GM18526 (cell line): ENCODE measurements around the gene SMAD2.

Experiments
- POLR2A ChIP-seq: IDR thresholded peaks from 3 replicates; pipeline ENCODE4 v1.6.1; 2011; ENCODE audit not compliant: insufficient read length; ENCODE audit errors: extremely low read depth

SMAD2 gene

DNA sequence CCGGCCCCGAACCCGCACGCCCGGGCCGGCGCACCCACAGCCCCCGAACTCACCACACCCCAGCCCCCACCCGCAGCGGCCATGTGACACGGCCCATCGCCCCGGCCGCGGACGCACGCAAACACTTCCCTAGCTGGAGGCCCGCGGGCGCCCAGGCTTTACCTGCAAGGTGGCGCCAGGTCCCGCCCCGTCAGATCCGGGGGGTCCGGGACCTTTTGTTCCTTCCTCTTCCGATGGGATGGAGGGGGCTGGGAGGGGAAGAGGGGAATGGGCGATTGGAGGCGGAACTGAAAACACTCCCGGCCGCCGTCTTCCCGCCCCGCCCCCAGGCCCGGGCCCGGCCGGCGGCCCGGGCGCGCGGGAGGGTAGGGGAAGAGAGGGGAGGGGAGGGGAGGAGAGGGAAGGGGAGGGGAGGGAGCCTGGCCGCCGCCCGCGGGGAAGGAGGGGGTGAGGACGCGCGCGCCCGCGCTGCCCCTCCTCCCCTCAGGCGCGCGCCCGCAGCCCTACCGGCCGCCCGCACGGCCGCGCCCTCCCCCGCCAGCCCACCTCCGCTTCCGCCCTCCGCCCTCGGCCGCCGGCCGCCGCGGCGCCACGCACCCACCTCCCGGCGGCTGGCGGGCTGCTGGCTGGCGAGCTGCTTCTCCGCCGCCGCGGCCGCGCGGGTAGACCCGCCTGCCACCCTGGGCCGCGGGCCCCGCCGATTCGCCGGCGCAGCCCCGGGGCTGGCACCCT lies at the start of gene SMAD2:
SMAD2 (minus strand) TSS at position 461 of the 732 bp plus-strand sequence. CDS start 33,903 bp downstream, outside the sequence.
- peak; percentile 34 for TF ChIP-seq POLR2A

DNA sequence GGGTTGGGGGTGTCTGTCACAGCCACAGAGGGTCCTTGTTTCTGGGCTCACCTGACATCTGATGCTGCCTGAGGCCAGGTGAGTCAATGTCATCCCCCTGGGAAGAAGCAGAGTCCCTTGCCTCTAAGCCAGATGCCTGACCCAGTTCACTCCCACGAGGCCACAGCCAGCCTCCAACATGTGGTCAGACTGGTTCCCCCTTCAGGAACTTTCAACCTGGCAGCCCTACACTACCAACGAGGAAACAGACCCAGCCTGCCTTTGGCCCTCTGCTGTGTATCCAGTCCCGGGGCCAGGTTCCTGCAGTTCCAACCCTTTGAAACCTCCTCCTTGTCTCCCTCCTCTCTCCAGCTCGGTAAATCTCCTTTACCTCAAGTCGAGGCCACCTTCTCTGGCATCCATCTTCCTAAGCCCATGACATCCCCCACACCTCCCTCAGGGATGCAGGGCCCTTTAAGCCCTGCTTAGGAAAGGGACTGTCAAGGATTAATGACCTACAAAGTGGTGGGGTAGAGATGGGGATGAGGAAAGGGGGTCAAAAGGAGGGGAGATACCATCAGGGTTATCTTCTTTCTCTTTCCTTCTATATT lies 49.2 kb upstream of the SMAD2 start:
- TF ChIP-seq POLR2A: no peak

DNA sequence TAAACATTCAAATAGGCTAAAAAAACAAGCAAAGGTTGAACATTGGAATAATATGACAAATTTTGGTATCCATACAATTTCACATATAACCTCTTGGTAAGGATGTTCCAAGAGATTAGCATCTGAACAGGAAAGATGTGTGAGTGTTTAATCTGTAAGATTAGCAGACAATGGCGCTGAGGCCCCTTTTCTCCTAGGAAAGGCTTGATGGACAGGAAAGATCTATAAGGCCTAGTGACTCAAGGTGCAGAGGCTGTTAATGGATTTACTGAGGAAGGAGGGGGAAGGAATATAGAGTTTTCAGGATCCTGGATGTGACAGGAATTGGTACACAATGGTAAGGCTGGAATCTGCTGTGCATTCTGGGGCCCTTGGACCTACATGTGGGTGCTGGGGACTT lies 48.1 kb upstream of the SMAD2 start:
- no peak for TF ChIP-seq POLR2A

DNA sequence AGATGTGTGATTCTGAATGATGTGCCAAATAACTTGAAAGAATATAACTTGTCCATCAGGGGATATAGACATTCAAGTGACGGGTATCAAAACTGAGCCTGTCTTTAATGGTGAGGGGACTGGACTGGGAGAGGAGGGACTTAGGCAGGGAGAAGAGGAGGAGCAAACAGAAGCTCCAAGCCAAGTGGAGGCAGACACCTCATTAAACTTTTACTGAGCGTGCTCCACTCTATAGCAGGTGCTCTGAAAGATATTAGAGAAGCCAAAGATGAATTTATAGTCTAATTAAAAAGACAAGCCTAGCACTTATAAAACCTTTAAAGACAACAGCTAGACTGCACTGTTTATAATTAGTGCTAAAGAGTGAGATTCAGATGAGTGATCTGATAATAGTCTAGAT lies 47.7 kb upstream of the SMAD2 start:
- TF ChIP-seq POLR2A: no peak

DNA sequence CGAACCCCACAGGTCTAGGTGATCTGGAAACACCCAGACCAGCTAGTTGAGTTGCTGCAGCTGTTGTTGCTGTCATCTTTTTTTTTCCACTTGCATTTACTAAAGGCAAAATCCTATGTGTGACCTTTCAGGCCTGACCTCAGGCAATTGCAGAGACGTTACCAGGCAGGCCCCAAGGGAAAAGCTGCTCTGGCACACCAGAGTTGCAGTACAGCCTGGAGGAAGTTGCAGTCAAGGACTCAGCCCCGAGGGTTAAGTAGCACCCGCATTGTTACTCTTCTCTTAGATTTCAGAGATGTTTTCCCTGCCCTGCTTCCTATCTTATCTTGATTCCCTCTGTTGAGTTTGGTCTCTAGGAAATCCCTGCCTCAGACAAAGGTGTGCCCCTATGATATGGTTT lies 45.2 kb upstream of the SMAD2 start:
- no peak for TF ChIP-seq POLR2A

DNA sequence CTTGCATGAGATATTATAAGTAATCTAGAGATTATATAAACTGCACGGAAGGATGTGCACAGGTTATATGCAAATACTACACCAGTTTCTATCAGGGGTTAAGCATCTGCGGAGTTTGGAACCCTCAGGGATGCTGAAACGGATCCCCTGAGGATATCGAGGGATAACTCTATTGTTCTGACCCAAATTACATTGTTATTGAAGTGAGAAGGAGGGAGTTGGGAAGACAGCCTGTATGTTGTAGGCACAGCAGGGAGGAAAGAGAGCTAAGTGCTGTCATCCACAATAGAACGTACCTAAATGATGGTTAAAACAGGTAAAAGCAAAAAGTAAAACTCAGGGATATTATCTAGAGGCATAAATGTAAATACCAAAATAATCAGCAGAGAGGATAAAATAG lies 44.6 kb upstream of the SMAD2 start:
- TF ChIP-seq POLR2A: no peak

DNA sequence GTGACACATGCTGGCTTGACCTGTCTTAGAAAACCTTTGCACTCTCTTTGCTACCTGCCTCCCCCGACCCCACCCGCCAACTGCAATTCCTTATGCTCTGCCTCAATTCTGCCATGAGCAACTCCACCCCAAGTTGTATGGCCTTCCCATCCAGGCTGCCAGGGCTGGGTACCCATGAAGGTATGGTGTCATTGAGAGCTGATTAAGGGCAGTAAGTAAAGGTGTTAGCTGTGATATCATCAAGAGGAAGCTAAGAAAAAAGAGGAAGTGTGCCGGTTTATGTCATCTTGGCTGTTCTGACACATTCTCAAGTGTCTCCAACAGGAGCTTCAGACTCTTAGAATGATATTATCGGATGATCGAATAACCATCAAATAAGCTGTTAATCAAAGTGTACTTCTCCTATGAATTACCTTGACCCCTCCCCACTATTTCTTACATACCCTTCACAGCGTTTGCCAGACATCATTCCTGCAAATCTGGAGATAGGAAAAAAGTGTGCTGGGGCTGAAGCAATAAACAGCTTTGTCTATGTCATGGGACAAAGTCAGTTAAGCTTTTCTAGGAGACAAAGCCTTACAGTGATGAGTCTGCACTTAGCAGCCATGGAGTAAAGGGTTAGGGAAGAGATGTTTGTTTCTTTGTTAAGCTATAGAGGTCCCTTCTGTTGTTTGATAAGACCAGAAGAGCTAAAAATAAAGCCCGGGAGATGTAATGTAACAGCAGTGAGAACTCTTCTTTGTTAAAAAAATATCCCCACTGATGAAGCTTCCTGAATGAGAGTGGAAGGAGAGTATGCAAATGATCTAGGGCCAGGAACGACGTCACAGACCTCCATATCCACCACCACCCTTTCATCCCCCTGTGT lies 40.4 kb upstream of the SMAD2 start:
- no peak for TF ChIP-seq POLR2A

DNA sequence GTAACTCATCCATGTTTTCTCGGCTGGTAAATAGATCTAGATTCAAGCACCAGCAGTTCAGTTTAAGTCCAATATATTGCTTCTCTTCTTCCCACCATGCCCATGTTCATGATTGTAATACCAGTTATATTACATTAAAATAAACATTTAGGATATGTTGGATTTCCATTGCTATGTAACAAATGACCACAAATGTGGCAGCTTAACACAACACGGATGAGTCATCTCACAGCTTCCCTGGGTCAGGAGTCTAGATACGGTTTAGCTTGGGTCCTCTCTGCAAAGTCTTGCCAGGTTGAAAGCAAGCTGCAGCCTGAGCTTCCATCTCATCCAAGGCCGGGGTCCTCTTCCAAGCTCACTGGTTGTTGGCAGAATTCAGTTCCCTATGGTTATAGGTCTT lies 39.4 kb upstream of the SMAD2 start:
- TF ChIP-seq POLR2A: no peak

DNA sequence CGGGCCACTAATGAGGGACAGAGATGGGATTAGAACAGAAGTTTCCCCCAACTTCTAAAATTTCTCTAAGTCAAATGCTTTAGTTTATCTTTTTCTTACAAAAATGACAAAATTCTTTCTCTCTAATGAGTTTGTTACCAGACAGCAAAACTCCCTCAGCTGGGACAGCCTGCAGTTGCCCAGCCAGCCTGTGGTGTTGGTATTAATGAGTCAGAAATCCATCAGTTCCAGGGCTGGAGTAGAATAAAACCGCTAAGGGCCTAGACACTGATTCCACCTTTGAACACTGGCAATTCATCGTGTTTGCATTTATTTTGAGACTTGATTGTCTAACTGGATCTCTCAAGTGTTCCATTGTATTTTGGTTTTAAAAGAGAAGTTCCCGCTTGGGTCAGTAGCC lies 38.3 kb upstream of the SMAD2 start:
- TF ChIP-seq POLR2A: no peak

DNA sequence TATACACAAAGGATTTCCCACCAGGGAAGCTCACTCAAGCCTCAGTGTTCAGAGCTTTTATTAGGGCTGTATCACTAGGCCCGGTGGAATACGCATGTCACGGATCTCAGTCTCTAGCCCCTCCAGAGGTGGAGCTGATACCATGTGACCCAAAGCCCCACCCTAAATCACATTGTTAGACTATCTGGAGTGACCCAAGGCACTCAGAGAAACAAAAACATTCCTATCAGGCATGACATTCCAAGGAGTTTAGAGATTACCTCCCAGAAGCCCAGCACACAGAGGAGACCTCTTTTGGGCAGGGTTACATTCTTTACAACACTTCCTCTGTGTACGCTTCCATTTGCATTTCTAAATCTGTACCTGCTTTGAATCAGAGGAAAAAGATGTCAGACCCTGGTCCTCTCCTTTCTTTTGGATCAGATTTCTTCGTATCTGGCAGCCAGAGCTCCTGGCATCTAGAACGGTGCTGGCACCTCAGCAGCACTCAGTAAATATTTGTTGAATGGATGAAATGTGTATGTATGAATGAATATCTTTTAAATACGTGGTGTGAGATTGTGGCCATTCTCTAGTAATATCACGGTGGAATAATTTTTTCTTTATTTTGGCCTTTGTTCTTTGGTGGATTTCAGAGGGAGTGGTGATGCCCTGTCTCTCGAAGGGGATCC lies 37.7 kb upstream of the SMAD2 start:
- no peak for TF ChIP-seq POLR2A

DNA sequence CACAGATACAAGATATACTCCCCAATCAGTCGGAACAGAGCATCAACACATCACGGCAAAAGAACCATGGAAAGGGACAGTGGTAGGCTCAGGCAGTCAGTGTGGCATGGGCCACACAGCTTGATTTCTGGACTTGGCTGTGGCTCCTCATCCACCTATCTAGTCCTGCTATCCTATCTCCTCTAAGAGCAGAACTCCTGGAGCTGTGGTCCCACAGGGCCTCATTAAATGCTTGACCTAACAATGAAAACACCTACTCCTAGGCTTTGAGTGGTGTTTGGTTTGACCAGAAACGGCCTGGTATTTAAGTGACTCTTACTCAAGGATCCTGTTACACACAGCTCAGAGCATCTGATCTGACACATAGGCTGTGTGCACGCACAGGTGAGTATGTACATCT lies 33.6 kb upstream of the SMAD2 start:
- TF ChIP-seq POLR2A: no peak

DNA sequence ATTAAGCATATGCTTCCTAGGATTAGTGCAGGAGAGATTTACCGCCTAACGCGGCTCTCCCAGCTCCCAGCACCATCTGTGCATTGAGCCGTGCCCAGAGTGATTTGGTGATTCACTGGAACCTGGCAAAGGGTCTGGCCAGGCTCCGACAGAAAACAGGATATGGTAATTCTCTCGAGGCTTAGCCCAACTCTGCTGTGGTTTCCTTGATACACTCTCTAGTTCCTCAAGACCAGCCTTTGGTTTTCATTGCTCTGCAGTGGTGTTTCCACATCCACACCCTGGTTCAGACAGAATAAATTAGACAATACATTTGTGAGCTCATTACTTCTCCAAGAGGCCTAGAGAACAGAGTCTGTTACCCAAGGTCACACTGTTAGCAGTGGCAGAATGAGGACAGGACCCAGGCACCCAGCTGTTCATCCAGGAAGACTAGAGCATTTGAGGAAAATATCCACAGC lies 23.0 kb upstream of the SMAD2 start:
- TF ChIP-seq POLR2A: no peak

DNA sequence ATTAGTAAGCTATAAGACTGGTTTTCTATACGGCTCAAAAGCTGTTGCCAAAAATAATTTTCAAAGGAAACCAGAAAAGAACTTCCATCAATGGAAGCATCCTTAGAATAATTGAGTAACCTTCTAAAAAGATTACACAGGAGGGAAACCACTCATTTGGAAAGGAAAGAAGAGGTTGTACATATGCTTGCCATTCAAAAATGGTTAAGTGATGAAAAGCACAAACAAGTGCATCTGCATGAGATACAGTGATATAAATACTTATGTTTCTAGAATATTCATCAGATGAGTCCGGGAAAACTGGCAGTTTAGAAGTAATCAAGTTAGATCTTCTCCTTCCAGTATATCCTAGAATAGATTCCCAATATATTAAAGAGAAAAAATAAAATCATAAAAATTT lies 20.1 kb upstream of the SMAD2 start:
- no peak for TF ChIP-seq POLR2A

DNA sequence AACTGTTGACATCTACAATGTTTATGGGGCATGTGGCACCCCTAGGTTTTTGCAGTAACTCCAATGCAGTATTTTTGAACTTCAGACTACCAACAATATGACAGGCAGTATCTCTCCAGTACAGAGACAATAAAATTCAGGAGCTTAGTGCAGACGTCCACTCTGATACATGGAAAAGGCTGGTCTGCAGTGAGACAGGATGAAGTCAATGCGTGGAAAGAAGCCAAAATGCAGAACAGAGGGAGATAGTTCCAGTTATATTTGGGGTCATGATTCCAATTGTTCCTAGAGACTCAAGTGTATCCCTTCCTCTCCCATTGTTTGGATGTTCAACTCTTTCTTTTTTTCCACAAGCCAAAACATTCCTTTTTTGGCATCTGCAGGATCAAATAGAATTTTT lies 18.7 kb upstream of the SMAD2 start:
- no peak for TF ChIP-seq POLR2A

DNA sequence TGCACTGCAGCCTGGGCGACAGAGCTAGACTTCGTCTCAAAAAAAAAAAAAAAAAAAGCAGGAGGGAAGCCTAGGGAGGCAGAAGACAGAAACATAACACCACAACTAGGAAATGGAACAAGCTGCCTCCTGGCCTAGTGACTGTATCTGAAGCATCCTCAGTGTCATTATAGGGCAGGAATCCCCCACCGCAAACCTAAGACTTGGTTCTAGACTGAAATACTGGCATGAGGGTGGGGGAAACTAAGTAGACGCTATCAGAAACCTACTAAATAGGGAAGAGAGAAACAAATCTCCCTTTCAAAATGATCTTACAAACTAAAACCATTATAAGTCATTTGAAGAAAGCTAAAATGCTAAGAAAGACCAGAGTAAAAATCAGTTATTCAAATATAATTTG lies 16.4 kb upstream of the SMAD2 start:
- no peak for TF ChIP-seq POLR2A
